ENCODE data around the gene TUBA3D.
"Not testable (repeated sequence)": the region's sequence is repeated elsewhere in the genome, so short reads cannot be mapped to it uniquely, and the experiment has no call there.

TUBA3D gene

GRCh38 chr2:131475831-131476230 lies at the start of gene TUBA3D:
Gene TUBA3D, plus strand, starts transcription at chr2:131476119. Its CDS starts 81 bp downstream, at chr2:131476200.
- Histone ChIP-seq H3K27ac (no peak within 1 kb of the TSS), H3K4me3 (no peak within 1 kb of the TSS)

GRCh38 chr2:131426727-131427126 lies 49.2 kb upstream of the TUBA3D start:
- no peak overlapping the region for H3K4me3 ChIP-seq
- H3K27ac ChIP-seq, result no peak overlapping the region

- Histone ChIP-seq H3K27ac (no peak overlapping the region), H3K4me3 (no peak overlapping the region)
These were observed 44.6 kb upstream of the TUBA3D start for GRCh38 chr2:131431336-131431735.

- not testable (repeated sequence) for H3K4me3 ChIP-seq, H3K27ac ChIP-seq
These were observed 35.0 kb upstream of the TUBA3D start for GRCh38 chr2:131440742-131441468.

- not testable (repeated sequence) for H3K27ac ChIP-seq, H3K4me3 ChIP-seq
These were observed 31.0 kb upstream of the TUBA3D start for GRCh38 chr2:131444736-131445514.

- not testable (repeated sequence) for H3K4me3 ChIP-seq, H3K27ac ChIP-seq
These were observed 30.5 kb upstream of the TUBA3D start for GRCh38 chr2:131445515-131445797.

- Histone ChIP-seq H3K4me3 (no peak overlapping the region), H3K27ac (no peak overlapping the region)
These were observed 30.0 kb upstream of the TUBA3D start for GRCh38 chr2:131445896-131446295.

GRCh38 chr2:131447981-131448380 lies 27.9 kb upstream of the TUBA3D start:
- not testable (repeated sequence) for H3K4me3 ChIP-seq, H3K27ac ChIP-seq

- not testable (repeated sequence) for H3K27ac ChIP-seq, H3K4me3 ChIP-seq
These were observed 24.5 kb upstream of the TUBA3D start for GRCh38 chr2:131451265-131451949.

GRCh38 chr2:131454914-131455313 lies 21.0 kb upstream of the TUBA3D start:
- H3K27ac ChIP-seq, H3K4me3 ChIP-seq: not testable (repeated sequence)

- not testable (repeated sequence) for H3K4me3 ChIP-seq
These were observed 8.2 kb upstream of the TUBA3D start for GRCh38 chr2:131467722-131468121.

GRCh38 chr2:131470944-131471343 lies 5.0 kb upstream of the TUBA3D start:
- not testable (repeated sequence) for H3K4me3 ChIP-seq, H3K27ac ChIP-seq

More at GRCh38 chr2:131467722-131468121, 8.2 kb upstream of the TUBA3D start:
- not testable (repeated sequence) for H3K27ac ChIP-seq

GRCh38 chr2:131471624-131472023 lies 4.3 kb upstream of the TUBA3D start:
- H3K4me3 ChIP-seq, H3K27ac ChIP-seq: not testable (repeated sequence)

GRCh38 chr2:131473266-131473665 lies 2.7 kb upstream of the TUBA3D start:
- H3K27ac ChIP-seq, result not testable (repeated sequence)

GRCh38 chr2:131476363-131476762 lies 444 bp downstream of the TUBA3D start:
- H3K4me3 ChIP-seq, H3K27ac ChIP-seq: not testable (repeated sequence)

More at GRCh38 chr2:131473266-131473665, 2.7 kb upstream of the TUBA3D start:
- H3K4me3 ChIP-seq, result not testable (repeated sequence)

- not testable (repeated sequence) for H3K27ac ChIP-seq, H3K4me3 ChIP-seq
These were observed 1.3 kb downstream of the TUBA3D start for GRCh38 chr2:131477227-131477626.

GRCh38 chr2:131478074-131478849 lies 2.3 kb downstream of the TUBA3D start:
- not testable (repeated sequence) for H3K27ac ChIP-seq, H3K4me3 ChIP-seq

- not testable (repeated sequence) for H3K27ac ChIP-seq
These were observed 3.0 kb downstream of the TUBA3D start for GRCh38 chr2:131478850-131479461.

GRCh38 chr2:131480351-131480750 lies 4.4 kb downstream of the TUBA3D start:
- not testable (repeated sequence) for H3K27ac ChIP-seq, H3K4me3 ChIP-seq

More at GRCh38 chr2:131478850-131479461, 3.0 kb downstream of the TUBA3D start:
- not testable (repeated sequence) for H3K4me3 ChIP-seq
